Activated CD4-positive, alpha-beta T cell treated with anti-CD3 and anti-CD28 coated beads for 36 hours (primary cell): ENCODE data around the gene ASPSCR1. TPM values are rescaled to one million over a fixed set of nuclear protein-coding genes. Genes with fewer than 3 reads are reported as not detected.

ENCODE experiments used
- ATAC-seq: fragments of 200-7000 bp; cut with Tn5 transposase; one replicate; pipeline ENCODE4 v1.10.0; 2021; ENCODE audit warnings: mild to moderate bottlenecking, moderate library complexity
- CTCF ChIA-PET: fragments of 350-600 bp; sonication (Branson Sonifier 250); formaldehyde crosslinking; loops from one replicate; lab custom pipeline; 2021; ENCODE audit warnings: antibody characterized with exemption; lab: Charles Lee
- POLR2A ChIA-PET: fragments of 350-600 bp; sonication (Branson Sonifier 250); formaldehyde crosslinking; loops from one replicate; lab custom pipeline; 2021; ENCODE audit warnings: antibody characterized with exemption, inconsistent platforms; lab: Charles Lee
- DNase-seq: peaks from one replicate; pipeline ENCODE4 v3.0.0-alpha.2; 2020
- H3K27ac Mint-ChIP-seq: one replicate; pipeline ENCODE4 v1.8.0; 2021; ENCODE audit warnings: mixed read lengths
- H3K27me3 Mint-ChIP-seq: one replicate; pipeline ENCODE4 v1.8.0; 2021; ENCODE audit warnings: mixed read lengths
- H3K36me3 Mint-ChIP-seq: one replicate; pipeline ENCODE4 v1.8.0; 2021; ENCODE audit warnings: low read depth, mixed read lengths
- H3K4me1 Mint-ChIP-seq: one replicate; pipeline ENCODE4 v1.8.0; 2021; ENCODE audit warnings: mixed read lengths
- H3K4me3 Mint-ChIP-seq: one replicate; pipeline ENCODE4 v1.8.0; 2021; ENCODE audit warnings: mild to moderate bottlenecking, moderate library complexity, mixed read lengths
- H3K9me3 Mint-ChIP-seq: one replicate; pipeline ENCODE4 v1.8.0; 2021; ENCODE audit warnings: low read depth, mixed read lengths
- intact Hi-C, 2 experiments: fragments of 100-400 bp; cut with DNase I in 1 of 2; cut with micrococcal nuclease in 1 of 2; formaldehyde crosslinking; loops; one replicate each; pipeline versions ENCODE4 v1.14.2 to v1.15.1; 2022 to 2024; cut with DNase I, micrococcal nuclease
- total RNA-seq, 2 experiments: library from RNA; stranded (reverse); gene quantifications; one replicate each; pipeline ENCODE4 v1.2.3, GENCODE V29; 2021

ASPSCR1 gene
- total RNA-seq, 2 experiments from 2014 or later: 23.3 to 26.5 TPM

DNA sequence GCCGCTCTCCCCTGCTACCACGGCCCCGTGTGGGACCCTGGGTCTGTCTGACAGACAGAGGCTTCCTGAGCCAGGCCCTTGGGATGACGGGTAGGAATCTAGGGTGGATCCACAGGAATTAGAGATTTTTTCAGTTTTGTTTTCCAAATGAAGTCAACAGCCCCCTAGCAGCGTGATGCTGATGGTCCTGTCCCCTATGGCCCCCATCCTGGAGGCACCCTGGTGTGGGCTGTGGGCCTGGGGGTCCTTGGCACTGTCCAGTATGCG lies 29.7 kb downstream of the ASPSCR1 start:
- intact Hi-C loops: no loop called here
- ChIA-PET POLR2A (no interaction called here), CTCF (no interaction called here)
- no peaks in the 10 kb centered on the region for H3K4me1 Mint-ChIP-seq
- H3K27me3 Mint-ChIP-seq: no peaks in the 10 kb centered on the region
- H3K4me3 Mint-ChIP-seq: no peak overlapping the region
- no peaks in the 10 kb centered on the region for H3K36me3 Mint-ChIP-seq
- H3K27ac Mint-ChIP-seq: no peak overlapping the region
- no peak for DNase-seq
- H3K9me3 Mint-ChIP-seq: no peaks in the 10 kb centered on the region
- no peak for ATAC-seq

DNA sequence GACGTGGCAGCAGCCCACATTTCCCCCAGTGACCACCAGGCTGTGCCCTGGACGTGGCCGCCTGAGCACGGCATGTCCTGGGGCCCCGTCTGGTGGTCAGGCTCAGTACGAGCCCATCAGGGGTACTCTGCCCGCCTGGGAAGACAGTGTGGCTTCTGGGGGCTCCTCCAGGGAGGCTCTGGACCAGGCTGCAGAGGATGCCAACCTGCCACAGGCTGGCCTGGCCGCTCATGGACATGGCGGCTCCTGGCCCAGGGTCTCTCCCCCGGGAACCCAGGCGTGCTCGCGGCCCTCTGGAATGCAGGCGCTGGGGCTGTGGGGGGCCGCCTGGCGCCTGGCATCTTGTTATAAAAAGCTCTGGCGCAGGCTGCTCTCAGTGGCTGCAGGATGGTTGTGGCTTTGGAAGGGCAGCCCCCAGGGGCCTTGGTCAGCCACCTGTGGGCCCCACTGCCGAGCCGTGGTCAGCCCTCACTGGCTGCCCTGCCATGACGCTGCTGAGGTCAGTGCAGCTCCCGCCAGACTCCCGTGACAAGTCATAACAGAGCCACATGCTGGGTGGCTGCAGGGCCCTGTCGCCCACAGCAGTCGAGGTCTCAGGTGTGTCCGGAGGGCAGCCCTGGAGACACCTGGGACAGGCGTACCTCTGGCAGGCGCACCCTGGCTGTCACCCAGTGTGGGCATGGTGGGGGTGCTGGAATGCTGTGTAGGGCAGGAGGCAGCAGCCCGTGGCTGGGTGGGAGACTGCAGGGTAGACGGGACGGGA lies 30.2 kb downstream of the ASPSCR1 start:
- CTCF ChIA-PET: no interaction called here

DNA sequence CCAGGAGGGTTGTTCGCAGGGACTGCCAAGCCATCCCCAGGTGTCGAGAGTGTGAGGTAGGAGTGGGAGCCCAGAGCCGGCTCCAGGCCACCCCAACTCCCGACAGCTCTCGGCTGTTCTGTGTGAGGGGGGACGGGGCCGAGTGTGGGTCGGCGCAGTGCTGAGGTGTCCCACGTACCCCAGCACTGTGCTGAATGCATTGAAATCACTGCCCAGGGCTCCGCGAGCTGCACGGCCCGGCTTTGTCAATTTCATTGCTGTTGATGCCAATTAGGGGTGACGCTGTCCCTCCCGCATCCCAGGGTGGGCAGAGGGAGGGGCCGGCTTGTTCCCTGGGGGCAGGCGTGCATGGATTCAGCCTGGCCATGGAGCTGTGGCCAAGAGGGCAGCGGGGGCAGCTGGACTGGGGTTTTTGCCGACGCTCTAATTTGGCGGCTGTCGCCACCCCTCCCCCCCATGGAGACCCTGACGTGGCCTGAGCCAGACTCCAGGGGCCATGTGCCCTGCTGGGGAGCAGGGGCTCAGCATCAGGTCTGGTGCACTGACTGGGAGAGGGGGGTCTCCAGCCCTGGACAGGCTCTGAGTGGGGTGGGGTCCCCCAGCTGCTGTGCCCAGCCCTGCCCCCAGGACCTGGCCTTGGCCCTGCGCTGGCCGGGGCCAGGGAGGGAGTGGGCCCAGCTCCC lies 31.0 kb downstream of the ASPSCR1 start:
- Mint-ChIP-seq H3K27me3 (no peaks in the 10 kb centered on the region), H3K36me3 (no peaks in the 10 kb centered on the region), H3K4me1 (no peaks in the 10 kb centered on the region), H3K27ac (no peak overlapping the region), H3K4me3 (no peak overlapping the region), H3K9me3 (no peaks in the 10 kb centered on the region)
- POLR2A ChIA-PET: no interaction called here
- ATAC-seq: no peak
- CTCF ChIA-PET: no interaction called here
- intact Hi-C loops: no loop called here
- DNase-seq: no peak

More for the DNA sequence above, 30.2 kb downstream of the ASPSCR1 start:
- ATAC-seq: no peak
- POLR2A ChIA-PET: no interaction called here
- Mint-ChIP-seq H3K4me1 (no peaks in the 10 kb centered on the region), H3K4me3 (no peak overlapping the region), H3K27me3 (no peaks in the 10 kb centered on the region), H3K27ac (no peak overlapping the region), H3K9me3 (no peaks in the 10 kb centered on the region), H3K36me3 (no peaks in the 10 kb centered on the region)
- no peak for DNase-seq
- intact Hi-C loops: no loop called here

DNA sequence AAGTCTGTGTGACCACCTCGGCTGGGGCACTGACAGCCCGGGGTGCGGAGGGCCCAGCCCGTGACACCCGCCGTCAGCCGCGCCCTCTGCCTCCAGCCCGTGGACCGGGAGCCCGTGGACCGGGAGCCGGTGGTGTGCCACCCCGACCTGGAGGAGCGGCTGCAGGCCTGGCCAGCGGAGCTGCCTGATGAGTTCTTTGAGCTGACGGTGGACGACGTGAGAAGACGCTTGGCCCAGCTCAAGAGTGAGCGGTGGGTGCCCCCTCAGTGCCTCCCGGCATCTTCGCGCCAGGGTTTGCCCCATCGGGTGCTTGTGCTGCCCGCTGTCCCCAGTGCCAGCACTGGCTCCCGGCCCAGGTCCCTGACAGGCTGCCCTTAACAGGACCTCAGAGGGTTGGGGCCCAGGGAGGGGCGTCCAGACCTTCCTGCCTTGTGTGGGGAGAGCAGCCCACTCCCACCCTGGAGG lies 31.5 kb downstream of the ASPSCR1 start:
- DNase-seq (no peak), ATAC-seq (no peak)
- Mint-ChIP-seq H3K36me3 (no peaks in the 10 kb centered on the region), H3K27me3 (no peaks in the 10 kb centered on the region), H3K4me3 (no peak overlapping the region), H3K9me3 (no peaks in the 10 kb centered on the region), H3K27ac (no peak overlapping the region), H3K4me1 (no peaks in the 10 kb centered on the region)
- POLR2A ChIA-PET: no interaction called here
- CTCF ChIA-PET: interaction anchor here (0.5 kb wide), 1 partner anchor 62 kb away, joined by 3 read pairs; no protein-coding TSS in a partner anchor
- intact Hi-C loops: no loop called here

DNA sequence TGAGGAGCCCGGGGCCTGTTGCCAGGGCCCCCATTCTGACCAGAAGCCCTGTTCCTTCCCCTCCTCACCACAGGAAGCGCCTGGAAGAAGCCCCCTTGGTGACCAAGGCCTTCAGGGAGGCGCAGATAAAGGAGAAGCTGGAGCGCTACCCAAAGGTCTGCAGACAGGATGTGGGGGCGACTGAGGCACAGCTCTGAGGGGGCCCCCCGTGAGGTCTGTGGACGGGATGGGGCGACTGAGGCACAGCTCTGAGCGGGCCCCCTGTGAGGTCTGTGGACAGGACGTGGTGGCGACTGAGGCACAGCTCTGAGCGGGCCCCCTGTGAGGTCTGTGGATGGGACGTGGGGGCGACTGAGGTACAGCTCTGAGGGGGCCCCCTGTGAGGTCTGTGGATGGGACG lies 32.0 kb downstream of the ASPSCR1 start:
- ChIA-PET POLR2A (no interaction called here), CTCF (interaction anchor here (0.5 kb wide), 1 partner anchor 62 kb away, joined by 3 read pairs; no protein-coding TSS in a partner anchor)
- intact Hi-C loops: no loop called here
- no peaks in the 10 kb centered on the region for H3K27me3 Mint-ChIP-seq
- H3K4me3 Mint-ChIP-seq: no peak overlapping the region
- no peaks in the 10 kb centered on the region for H3K9me3 Mint-ChIP-seq
- H3K27ac Mint-ChIP-seq: no peak overlapping the region
- no peaks in the 10 kb centered on the region for H3K36me3 Mint-ChIP-seq
- no peak for DNase-seq
- ATAC-seq: no peak
- no peaks in the 10 kb centered on the region for H3K4me1 Mint-ChIP-seq

DNA sequence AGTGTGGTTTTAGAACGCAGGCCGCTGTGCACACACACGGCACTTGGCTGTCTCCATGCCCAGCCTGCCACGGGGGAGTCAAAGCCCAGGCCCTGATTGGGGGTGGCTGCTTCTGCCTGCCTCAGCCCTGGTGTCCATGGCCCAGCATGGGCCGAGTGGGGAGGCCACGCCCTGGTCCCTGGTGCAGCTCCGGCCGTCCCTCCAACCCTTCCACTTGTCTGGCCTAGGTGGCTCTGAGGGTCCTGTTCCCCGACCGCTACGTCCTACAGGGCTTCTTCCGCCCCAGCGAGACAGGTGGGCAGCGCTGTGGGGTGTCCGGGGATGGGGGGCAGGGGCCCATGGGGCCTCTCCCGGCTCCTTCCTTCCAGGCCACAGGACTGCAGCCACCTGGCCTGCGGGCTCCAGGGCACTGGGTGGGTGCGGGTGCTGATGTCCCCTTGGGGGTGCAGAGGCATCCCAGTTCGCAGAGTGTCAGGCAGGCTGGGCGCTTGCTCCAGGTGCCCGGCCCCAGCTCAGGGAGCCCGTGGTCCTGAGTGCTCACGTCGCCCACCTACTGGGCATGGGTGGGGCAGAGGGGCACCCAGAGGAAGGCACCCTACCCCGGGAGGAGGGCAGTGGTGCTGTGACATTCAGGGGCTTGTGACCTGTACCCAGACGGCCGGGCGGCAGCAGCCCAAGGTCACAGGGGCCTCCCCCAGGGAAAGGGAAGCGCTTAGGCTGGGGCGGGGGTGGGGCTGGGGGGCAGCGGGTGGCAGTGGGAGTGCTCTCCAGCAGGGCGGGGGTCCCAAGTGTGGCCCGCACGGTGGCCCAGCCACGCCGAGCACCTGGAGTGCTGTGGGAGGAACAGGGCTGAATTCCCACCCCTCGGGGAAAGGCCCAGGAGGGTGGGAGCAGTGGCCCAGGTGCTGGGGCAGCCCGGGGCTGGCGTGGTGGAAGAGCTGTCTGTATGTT lies 33.4 kb downstream of the ASPSCR1 start:
- ATAC-seq: no peak
- intact Hi-C loops: no loop called here
- CTCF ChIA-PET: interaction anchor here (0.6 kb wide), 2 partner anchors 10 to 130 kb away, joined by 3 read pairs; no protein-coding TSS in a partner anchor
- DNase-seq: no peak
- no peaks in the 10 kb centered on the region for H3K27me3 Mint-ChIP-seq
- no peak overlapping the region for H3K4me3 Mint-ChIP-seq
- no peaks in the 10 kb centered on the region for H3K9me3 Mint-ChIP-seq
- no peaks in the 10 kb centered on the region for H3K4me1 Mint-ChIP-seq
- POLR2A ChIA-PET: interaction anchor here (0.6 kb wide), 1 partner anchor 32 kb away, joined by 5 read pairs; no protein-coding TSS in a partner anchor
- no peak overlapping the region for H3K27ac Mint-ChIP-seq
- no peaks in the 10 kb centered on the region for H3K36me3 Mint-ChIP-seq

DNA sequence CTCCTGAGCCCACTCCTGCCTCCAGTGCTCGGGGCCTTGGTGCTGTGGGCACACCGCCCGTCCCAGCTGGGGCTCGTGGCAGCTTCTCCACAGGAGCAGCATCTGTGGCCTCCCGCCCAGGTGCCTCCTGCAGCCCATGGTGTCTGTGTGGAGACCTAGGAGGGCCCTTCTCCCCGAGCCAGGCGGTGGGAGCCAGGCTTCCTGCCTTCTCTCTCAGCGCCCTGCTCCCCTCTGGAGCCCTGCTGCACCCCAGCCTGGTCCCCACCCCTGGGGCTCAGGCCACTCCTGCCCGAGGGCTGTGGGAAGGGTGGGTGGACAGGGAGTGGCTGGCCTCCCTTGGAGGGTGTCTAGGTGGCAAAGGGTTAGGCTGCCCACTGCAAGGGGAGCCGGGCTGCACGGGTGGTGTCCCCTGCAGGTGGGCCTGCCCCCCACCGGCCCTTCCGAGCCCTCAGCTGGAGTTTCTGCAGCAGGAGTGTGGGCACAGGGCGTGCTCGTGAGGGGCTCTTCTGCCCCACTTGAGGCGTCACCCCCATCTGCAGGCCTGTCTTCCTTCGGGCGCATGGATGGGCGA lies 34.3 kb downstream of the ASPSCR1 start:
- Mint-ChIP-seq H3K27ac (no peak overlapping the region), H3K9me3 (no peaks in the 10 kb centered on the region), H3K4me1 (no peaks in the 10 kb centered on the region), H3K36me3 (no peaks in the 10 kb centered on the region), H3K4me3 (no peak overlapping the region), H3K27me3 (no peaks in the 10 kb centered on the region)
- ATAC-seq: no peak
- intact Hi-C loops: no loop called here
- CTCF ChIA-PET: interaction anchor here (0.6 kb wide), 1 partner anchor 9 kb away, joined by 3 read pairs; no protein-coding TSS in a partner anchor
- DNase-seq: no peak
- POLR2A ChIA-PET: interaction anchor here (0.6 kb wide), 1 partner anchor 33 kb away, joined by 5 read pairs; no protein-coding TSS in a partner anchor

DNA sequence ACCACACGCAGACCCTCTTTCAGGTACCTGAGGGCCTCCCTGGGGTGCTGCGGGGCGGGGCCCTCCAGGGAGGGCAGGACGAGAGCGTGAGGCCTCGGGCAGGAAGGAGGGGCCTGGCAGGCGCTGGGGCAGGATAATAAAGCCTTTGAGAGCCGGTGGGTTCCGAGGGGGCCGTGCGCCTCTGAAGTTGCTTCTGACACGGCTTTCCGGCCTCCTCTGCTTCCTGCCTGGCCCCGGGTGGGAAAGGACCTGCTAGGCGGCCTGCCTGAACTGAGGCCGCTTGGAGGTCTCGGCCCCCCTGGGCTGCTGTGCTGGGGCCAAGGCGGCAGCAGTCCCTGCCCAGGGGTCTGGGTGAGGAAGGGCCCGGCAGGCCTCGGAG lies 34.8 kb downstream of the ASPSCR1 start:
- ATAC-seq: no peak
- H3K4me1 Mint-ChIP-seq: no peaks in the 10 kb centered on the region
- H3K4me3 Mint-ChIP-seq: no peak overlapping the region
- intact Hi-C loops: no loop called here
- POLR2A ChIA-PET: no interaction called here
- H3K9me3 Mint-ChIP-seq: no peaks in the 10 kb centered on the region
- no peaks in the 10 kb centered on the region for H3K36me3 Mint-ChIP-seq
- DNase-seq: no peak
- H3K27me3 Mint-ChIP-seq: no peaks in the 10 kb centered on the region
- CTCF ChIA-PET: no interaction called here
- H3K27ac Mint-ChIP-seq: no peak overlapping the region

DNA sequence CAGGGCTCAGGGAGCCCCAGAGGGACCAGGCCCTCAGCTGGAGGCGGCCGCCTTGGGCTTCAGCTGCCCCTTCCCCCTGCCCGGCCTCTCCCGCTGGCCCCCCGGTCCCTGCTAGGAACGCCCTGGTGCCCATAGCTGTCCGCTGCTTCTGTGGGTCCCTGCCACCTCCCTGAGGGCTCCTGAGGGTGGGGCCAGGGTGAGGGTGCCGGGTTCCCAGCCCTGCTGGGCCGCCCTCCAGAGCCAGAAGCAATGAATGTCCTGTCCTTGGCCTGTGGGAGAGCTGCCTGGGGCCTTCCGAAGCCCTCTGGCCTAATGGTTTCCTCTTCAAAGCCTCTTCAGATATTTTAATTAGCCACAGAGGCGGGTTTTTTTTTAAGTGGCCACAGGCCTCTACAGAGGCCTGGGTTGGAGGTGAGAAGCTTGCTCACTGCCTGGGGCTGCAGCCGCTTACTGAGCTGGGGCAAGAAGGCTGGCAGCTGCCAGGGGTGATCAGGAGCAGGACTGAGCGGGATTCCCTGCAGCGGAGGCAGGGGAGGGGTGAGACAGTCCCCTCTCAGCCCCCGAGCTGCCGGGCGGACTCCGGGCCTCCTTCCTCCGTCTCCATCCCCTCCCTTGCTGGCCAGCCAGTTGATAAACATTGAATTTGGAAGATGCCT lies 35.3 kb downstream of the ASPSCR1 start:
- intact Hi-C loops: no loop called here
- Mint-ChIP-seq H3K27ac (no peak overlapping the region), H3K36me3 (no peaks in the 10 kb centered on the region), H3K9me3 (no peaks in the 10 kb centered on the region), H3K4me1 (no peaks in the 10 kb centered on the region), H3K27me3 (no peaks in the 10 kb centered on the region), H3K4me3 (no peak overlapping the region)
- ChIA-PET POLR2A (no interaction called here), CTCF (no interaction called here)
- no peak for DNase-seq
- no peak for ATAC-seq

DNA sequence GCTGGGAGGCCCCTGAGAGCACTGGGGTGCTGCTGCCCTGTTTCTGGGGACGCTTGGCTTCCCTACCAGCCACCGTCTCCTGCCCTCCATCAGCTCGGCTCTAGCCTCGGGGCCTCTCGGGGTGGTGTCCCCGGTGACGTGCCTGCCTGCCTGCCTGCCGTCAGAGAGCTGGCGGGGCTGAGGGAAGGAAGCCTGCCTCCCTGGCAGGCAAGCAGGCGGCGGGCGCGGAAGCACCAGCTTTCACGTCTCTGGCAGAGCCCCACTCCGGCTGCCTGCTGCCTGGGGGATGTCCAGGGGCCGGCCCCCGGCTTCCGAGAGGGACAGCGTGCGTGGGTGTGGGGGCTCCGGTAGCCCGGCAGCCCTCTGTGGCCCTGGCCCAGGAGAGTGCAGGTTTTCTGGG lies 35.9 kb downstream of the ASPSCR1 start:
- intact Hi-C loops: no loop called here
- Mint-ChIP-seq H3K9me3 (no peaks in the 10 kb centered on the region), H3K36me3 (no peaks in the 10 kb centered on the region), H3K4me1 (no peaks in the 10 kb centered on the region), H3K4me3 (no peak overlapping the region), H3K27ac (no peak overlapping the region), H3K27me3 (no peaks in the 10 kb centered on the region)
- no peak for ATAC-seq
- CTCF ChIA-PET: no interaction called here
- POLR2A ChIA-PET: no interaction called here
- DNase-seq: no peak
